ENCODE data around the gene SIX4. TPM values are rescaled to one million over a fixed set of nuclear protein-coding genes. Genes with fewer than 3 reads are reported as not detected.

The SIX4 gene
- polyA plus RNA-seq, 1 experiment = 17.7 TPM

GRCh38 chr14:60661721-60662120 is 62.4 kb downstream of the SIX4 start:
- CTCF ChIA-PET = no interaction called here
- Histone ChIP-seq H3K27ac (ENCODE audit: low read depth, low read length) (no peak overlapping the region), H3K9me3 (ENCODE audit: control insufficient read depth, insufficient read depth, low read length) (no peaks in the 10 kb centered on the region; the same call in 1 of the 2 replicates), H3K27me3 (ENCODE audit: control insufficient read depth, insufficient read depth, low read length) (no peaks in the 10 kb centered on the region), H3K4me3 (ENCODE audit: low read depth, low read length) (no peak overlapping the region)
- POLR2A ChIA-PET = no interaction called here
- no peak for TF ChIP-seq CTCF (IDR thresholded peaks at IDR 0.05; ENCODE audit: low read depth, low read length)
- no peak for DNase-seq (ENCODE audit: low read depth, low spot score)

Other genes starting within 250 kb of the SIX4 start
- gene C14orf39, start 238.3 kb downstream of the SIX4 start, polyA plus RNA-seq (2011; rRNA removed) = 0.16 and 0.22 TPM in 2 replicates
- gene SIX6, start 215.2 kb downstream of the SIX4 start, polyA plus RNA-seq (2011; rRNA removed) = not detected in 2 replicates
- 25.6 and 26.9 TPM in 2 replicates for gene SIX1, start 74.9 kb downstream of the SIX4 start, polyA plus RNA-seq (2011; rRNA removed)
- gene MNAT1, start 10.4 kb upstream of the SIX4 start, polyA plus RNA-seq (2011; rRNA removed) = 58.8 and 69.3 TPM in 2 replicates

Measured in AG04450 (cell line).